Fibroblast of skin of back (primary cell): Measurements from ENCODE around the gene RGS7.
"Not testable (repeated sequence)": the region's sequence is repeated elsewhere in the genome, so short reads cannot be mapped to it uniquely, and the experiment has no call there.

Source experiments
- DNase-seq: peaks from one replicate; pipeline ENCODE4 v3.0.0-alpha.2; 2013

RGS7 gene

GRCh38 chr1:241271427-241271826, 85.6 kb downstream of the RGS7 start:
- DNase-seq, result no peak

- DNase-seq, result no peak
Observed at GRCh38 chr1:241270016-241270415, 87.0 kb downstream of the RGS7 start.

GRCh38 chr1:241269116-241269515, 87.9 kb downstream of the RGS7 start:
- DNase-seq, result no peak

- DNase-seq, result peak; percentile 5
Observed at GRCh38 chr1:241266121-241266520, 90.9 kb downstream of the RGS7 start.

GRCh38 chr1:241265428-241265827, 91.6 kb downstream of the RGS7 start:
- DNase-seq, result peak; percentile 11

- no peak for DNase-seq
Observed at GRCh38 chr1:241263346-241263745, 93.7 kb downstream of the RGS7 start.

GRCh38 chr1:241253471-241253870, 103.5 kb downstream of the RGS7 start:
- DNase-seq, result peak; percentile 88

- no peak for DNase-seq
Observed at GRCh38 chr1:241250465-241250864, 106.5 kb downstream of the RGS7 start.

GRCh38 chr1:241240069-241240468, 116.9 kb downstream of the RGS7 start:
- DNase-seq, result peak; percentile 21

- no peak for DNase-seq
Observed at GRCh38 chr1:241237873-241238272, 119.1 kb downstream of the RGS7 start.

GRCh38 chr1:241235256-241235897, 121.6 kb downstream of the RGS7 start:
- peak; percentile 21 for DNase-seq

- no peak for DNase-seq
Observed at GRCh38 chr1:241229711-241230110, 127.3 kb downstream of the RGS7 start.

- no peak for DNase-seq
Observed at GRCh38 chr1:241229216-241229615, 127.8 kb downstream of the RGS7 start.

GRCh38 chr1:241228339-241228738, 128.7 kb downstream of the RGS7 start:
- no peak for DNase-seq

GRCh38 chr1:241225741-241226140, 131.3 kb downstream of the RGS7 start:
- no peak for DNase-seq

GRCh38 chr1:241224189-241224588, 132.8 kb downstream of the RGS7 start:
- not testable (repeated sequence) for DNase-seq

- DNase-seq, result not testable (repeated sequence)
Observed at GRCh38 chr1:241222813-241223212, 134.2 kb downstream of the RGS7 start.

GRCh38 chr1:241221319-241221718, 135.7 kb downstream of the RGS7 start:
- DNase-seq, result no peak

GRCh38 chr1:241220913-241221312, 136.1 kb downstream of the RGS7 start:
- DNase-seq, result not testable (repeated sequence)

GRCh38 chr1:241219449-241219848, 137.6 kb downstream of the RGS7 start:
- DNase-seq, result no peak

GRCh38 chr1:241217516-241217915, 139.5 kb downstream of the RGS7 start:
- no peak for DNase-seq

- DNase-seq, result no peak
Observed at GRCh38 chr1:241215683-241216082, 141.3 kb downstream of the RGS7 start.

GRCh38 chr1:241215203-241215602, 141.8 kb downstream of the RGS7 start:
- DNase-seq, result no peak

GRCh38 chr1:241213139-241213538, 143.9 kb downstream of the RGS7 start:
- DNase-seq, result no peak

GRCh38 chr1:241212628-241213027, 144.4 kb downstream of the RGS7 start:
- no peak for DNase-seq
